Retinal pigment epithelial cell (primary cell): ENCODE results near the gene TMEM255B.
"Not testable (repeated sequence)": the region's sequence is repeated elsewhere in the genome, so short reads cannot be mapped to it uniquely, and the experiment has no call there.

Experiments used
- DNase-seq: peaks from one replicate; pipeline ENCODE4 v3.0.0-alpha.2; 2010; ENCODE audit warnings: low read depth
- H3K4me3 ChIP-seq: 2 replicates; pipeline ENCODE4 v1.5.1; 2011; ENCODE audit warnings: mild to moderate bottlenecking, low read length, control low read depth, moderate library complexity
- CTCF ChIP-seq: conservative IDR thresholded peaks from 2 replicates; pipeline ENCODE4 v1.5.1; 2011; ENCODE audit warnings: low read depth, low read length, control low read depth, inconsistent platforms

The TMEM255B gene

GRCh38 chr13:113742445-113743120, 16.4 kb upstream of the TMEM255B start:
- no peak overlapping the region for H3K4me3 ChIP-seq
- peak; percentile 32 for DNase-seq
- TF ChIP-seq CTCF: no peak

- DNase-seq: no peak
- no peak overlapping the region for H3K4me3 ChIP-seq
- TF ChIP-seq CTCF: no peak
Observed at GRCh38 chr13:113743366-113744195, 15.4 kb upstream of the TMEM255B start.

GRCh38 chr13:113744197-113745000, 14.6 kb upstream of the TMEM255B start:
- no peak for DNase-seq
- TF ChIP-seq CTCF: no peak
- H3K4me3 ChIP-seq: no peak overlapping the region

- DNase-seq: no peak
- no peak overlapping the region for H3K4me3 ChIP-seq
- TF ChIP-seq CTCF: no peak
Observed at GRCh38 chr13:113745059-113745458, 14.0 kb upstream of the TMEM255B start.

GRCh38 chr13:113745500-113746142, 13.4 kb upstream of the TMEM255B start:
- not testable (repeated sequence) for H3K4me3 ChIP-seq, DNase-seq

- H3K4me3 ChIP-seq: no peak overlapping the region
- no peak for TF ChIP-seq CTCF
- DNase-seq: no peak
Observed at GRCh38 chr13:113746143-113746525, 12.9 kb upstream of the TMEM255B start.

- TF ChIP-seq CTCF: no peak
- H3K4me3 ChIP-seq: no peak overlapping the region
- DNase-seq: no peak
Observed at GRCh38 chr13:113746671-113747070, 12.4 kb upstream of the TMEM255B start.
